GM19043 (cell line): ENCODE results near the gene LCE7A.

ENCODE experiments used
- ATAC-seq: cut with Tn5 transposase; IDR thresholded peaks from one replicate; pipeline ENCODE4 v1.9.1; 2021; ENCODE audit warnings: low read depth; ENCODE audit not compliant: unreplicated experiment

The LCE7A gene

DNA sequence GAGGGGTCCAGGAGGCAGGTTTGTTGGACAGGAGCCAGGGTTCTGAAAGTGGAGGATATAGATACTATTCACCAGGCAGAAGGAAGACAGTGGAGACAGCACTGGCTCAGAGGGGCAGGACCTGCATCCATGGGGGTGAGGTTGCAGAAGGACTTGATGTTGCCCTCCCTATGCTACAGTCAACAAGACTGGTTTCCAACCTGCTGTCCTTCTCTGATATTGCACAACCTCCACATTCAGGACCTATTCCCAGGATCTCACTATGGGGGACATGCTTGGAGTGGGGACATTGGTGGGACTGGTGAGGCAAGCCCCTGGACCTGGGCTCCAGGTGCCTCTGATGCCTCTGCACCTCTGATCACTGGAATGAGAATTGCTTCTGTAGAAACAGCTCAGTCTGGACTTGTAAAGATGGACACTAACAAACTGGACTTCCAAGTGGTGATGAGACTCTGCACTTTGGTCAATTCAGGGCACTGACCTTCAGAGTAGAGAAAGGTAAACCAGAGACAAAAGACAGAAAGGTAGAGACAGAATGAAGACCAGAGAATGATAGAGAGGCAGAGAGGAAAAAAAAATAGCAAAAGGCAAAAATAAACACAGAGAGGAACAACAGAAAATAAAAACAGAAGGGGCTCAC is 19.9 kb downstream of the LCE7A start:
- ATAC-seq, result no peak

- ATAC-seq, result no peak
Observed at GRCh38 chr1:152880316-152880715, 20.5 kb downstream of the LCE7A start.

- ATAC-seq, result no peak
Observed at GRCh38 chr1:152880907-152881306, 21.1 kb downstream of the LCE7A start.

- ATAC-seq, result no peak
Observed at GRCh38 chr1:152884085-152884484, 24.3 kb downstream of the LCE7A start.

- no peak for ATAC-seq
Observed at GRCh38 chr1:152884506-152884905, 24.7 kb downstream of the LCE7A start.

- no peak for ATAC-seq
Observed at GRCh38 chr1:152884966-152885624, 25.3 kb downstream of the LCE7A start.

GRCh38 chr1:152886085-152886484 is 26.3 kb downstream of the LCE7A start:
- ATAC-seq, result no peak

DNA sequence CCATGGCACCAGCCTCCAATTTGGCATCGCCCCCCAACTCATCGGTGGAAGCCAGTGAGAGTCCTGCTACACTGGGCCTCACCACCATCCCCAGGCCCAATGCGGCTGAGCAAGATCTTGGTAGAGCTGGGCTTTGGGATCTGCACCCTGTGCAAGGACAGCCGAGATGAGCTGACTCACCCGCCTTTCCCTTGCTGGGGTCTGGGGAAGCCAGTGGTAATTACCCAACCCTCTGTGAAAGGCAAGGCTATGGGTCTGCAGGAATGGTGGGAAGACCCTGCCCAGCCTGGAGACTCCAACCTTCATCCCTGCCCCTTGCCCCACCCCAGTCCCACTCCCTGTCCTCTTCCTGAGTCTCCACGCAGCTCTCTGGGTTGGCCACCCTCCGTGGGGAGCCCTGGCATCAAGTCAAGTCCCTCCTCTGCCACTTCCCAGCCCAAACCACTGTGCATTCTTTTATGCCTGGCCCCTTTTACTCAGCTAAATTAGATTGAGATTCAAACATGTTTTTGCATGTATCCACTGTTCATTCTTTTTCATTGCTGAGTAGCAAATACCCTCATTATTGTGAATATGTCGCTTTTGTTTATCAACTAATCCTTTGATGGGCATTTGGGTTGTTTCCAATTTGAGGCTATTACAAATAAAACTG is 27.1 kb downstream of the LCE7A start:
- no peak for ATAC-seq

GRCh38 chr1:152888126-152888525 is 28.3 kb downstream of the LCE7A start:
- ATAC-seq, result no peak

- no peak for ATAC-seq
Observed at GRCh38 chr1:152899027-152899426, 39.2 kb downstream of the LCE7A start.

GRCh38 chr1:152899883-152900282 is 40.1 kb downstream of the LCE7A start:
- no peak for ATAC-seq

GRCh38 chr1:152901631-152902030 is 41.8 kb downstream of the LCE7A start:
- no peak for ATAC-seq

DNA sequence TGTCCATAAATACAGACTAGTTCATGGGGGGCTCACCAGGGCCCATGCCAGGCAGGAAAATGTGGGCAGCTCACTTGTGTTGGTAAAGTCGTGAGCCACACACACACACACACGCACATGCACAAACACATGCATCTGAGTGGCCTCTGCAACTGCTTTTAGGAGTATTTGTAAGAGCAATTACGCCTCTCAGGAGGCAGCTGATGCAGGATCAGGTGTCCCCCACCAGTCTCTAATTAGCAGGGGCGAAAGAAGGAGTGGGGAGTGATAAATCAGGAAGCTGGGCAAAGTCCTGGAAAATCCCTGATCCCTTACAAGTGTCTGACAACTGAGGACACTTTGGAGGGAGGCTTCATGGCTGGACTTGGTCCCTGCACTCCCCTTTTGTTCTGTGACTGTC is 42.8 kb downstream of the LCE7A start:
- no peak for ATAC-seq

GRCh38 chr1:152904688-152905440 is 45.1 kb downstream of the LCE7A start:
- no peak for ATAC-seq

GRCh38 chr1:152906023-152906565 is 46.3 kb downstream of the LCE7A start:
- ATAC-seq, result no peak

GRCh38 chr1:152907686-152908601 is 48.1 kb downstream of the LCE7A start, which contains the start of gene IVL:
Gene IVL (plus strand): TSS chr1:152908546. CDS start chr1:152909798, 1,252 bp downstream.
- no peak for ATAC-seq

- ATAC-seq, result no peak
Observed at GRCh38 chr1:152909206-152909605, 49.4 kb downstream of the LCE7A start.
